Activated B cell treated with CpG ODN at 0.5 μM for 24 hours (primary cell): ENCODE results near the gene FRYL. TPM values are rescaled to one million over a fixed set of nuclear protein-coding genes. Genes with fewer than 3 reads are reported as not detected.
A peak's percentile ranks its signal among the peaks of the same experiment; 100 is the strongest.

Source experiments
- ATAC-seq: fragments of 200-7000 bp; cut with Tn5 transposase; one replicate; pipeline ENCODE4 v1.10.0; 2021; ENCODE audit warnings: low read depth, mild to moderate bottlenecking, moderate library complexity
- CTCF ChIA-PET: fragments of 350-600 bp; sonication (Branson Sonifier 250); formaldehyde crosslinking; loops from one replicate; lab custom pipeline; 2021; ENCODE audit warnings: antibody characterized with exemption; lab: Charles Lee
- POLR2A ChIA-PET: fragments of 350-600 bp; sonication (Branson Sonifier 250); formaldehyde crosslinking; loops from one replicate; lab custom pipeline; 2021; ENCODE audit warnings: antibody characterized with exemption; lab: Charles Lee
- DNase-seq: peaks from one replicate; pipeline ENCODE4 v3.0.0; 2022
- H3K27ac Mint-ChIP-seq: one replicate; pipeline ENCODE4 v1.8.0; 2020; ENCODE audit warnings: mixed read lengths
- H3K27me3 Mint-ChIP-seq: one replicate; pipeline ENCODE4 v1.8.0; 2021; ENCODE audit warnings: mixed read lengths
- H3K36me3 Mint-ChIP-seq: one replicate; pipeline ENCODE4 v1.8.0; 2021; ENCODE audit warnings: low read depth, mixed read lengths
- H3K4me1 Mint-ChIP-seq: one replicate; pipeline ENCODE4 v1.8.0; 2021; ENCODE audit warnings: mixed read lengths
- H3K4me3 Mint-ChIP-seq: one replicate; pipeline ENCODE4 v1.8.0; 2020; ENCODE audit warnings: mild to moderate bottlenecking, mixed read lengths
- H3K9me3 Mint-ChIP-seq: one replicate; pipeline ENCODE4 v1.8.0; 2020; ENCODE audit warnings: mixed read lengths
- intact Hi-C: fragments of 100-400 bp; cut with micrococcal nuclease; formaldehyde crosslinking; loops from one replicate; pipeline ENCODE4 v1.15.1; 2024
- total RNA-seq: library from RNA; stranded (reverse); gene quantifications from 2 replicates; pipeline ENCODE4 v1.2.3, GENCODE V29; 2022
- TF ChIP-seq, protein P1 (sequence below): fragments of 200-600 bp; IDR thresholded peaks from one replicate; pipeline ENCODE4 v1.8.0; 2022; ENCODE audit warnings: antibody characterized with exemption, mild to moderate bottlenecking

FRYL gene
- total RNA-seq, 1 donor from 2014 or later, result 91.5 TPM

DNA sequence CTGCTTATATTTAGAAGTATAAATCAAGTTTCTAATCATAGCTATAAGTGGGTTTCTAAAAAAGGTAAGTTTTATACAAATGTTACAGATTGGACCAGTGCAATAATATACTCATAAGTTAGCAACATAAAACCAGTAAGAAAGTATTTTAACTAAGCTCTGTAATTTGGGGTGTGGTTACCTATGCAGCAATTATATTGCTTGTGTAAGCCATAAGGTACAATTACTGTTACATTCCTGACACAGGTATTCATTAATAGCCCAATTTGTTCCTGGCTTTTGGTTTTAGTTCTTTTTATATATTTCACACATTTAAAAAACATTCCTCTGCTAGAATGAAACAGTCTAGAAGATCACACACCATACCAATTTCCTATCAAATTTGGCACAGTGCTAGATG lies 115.1 kb downstream of the FRYL start:
- H3K27ac Mint-ChIP-seq, result no peak overlapping the region
- no peak overlapping the region for H3K4me3 Mint-ChIP-seq
- DNase-seq, result no peak
- TF ChIP-seq, protein P1, sequence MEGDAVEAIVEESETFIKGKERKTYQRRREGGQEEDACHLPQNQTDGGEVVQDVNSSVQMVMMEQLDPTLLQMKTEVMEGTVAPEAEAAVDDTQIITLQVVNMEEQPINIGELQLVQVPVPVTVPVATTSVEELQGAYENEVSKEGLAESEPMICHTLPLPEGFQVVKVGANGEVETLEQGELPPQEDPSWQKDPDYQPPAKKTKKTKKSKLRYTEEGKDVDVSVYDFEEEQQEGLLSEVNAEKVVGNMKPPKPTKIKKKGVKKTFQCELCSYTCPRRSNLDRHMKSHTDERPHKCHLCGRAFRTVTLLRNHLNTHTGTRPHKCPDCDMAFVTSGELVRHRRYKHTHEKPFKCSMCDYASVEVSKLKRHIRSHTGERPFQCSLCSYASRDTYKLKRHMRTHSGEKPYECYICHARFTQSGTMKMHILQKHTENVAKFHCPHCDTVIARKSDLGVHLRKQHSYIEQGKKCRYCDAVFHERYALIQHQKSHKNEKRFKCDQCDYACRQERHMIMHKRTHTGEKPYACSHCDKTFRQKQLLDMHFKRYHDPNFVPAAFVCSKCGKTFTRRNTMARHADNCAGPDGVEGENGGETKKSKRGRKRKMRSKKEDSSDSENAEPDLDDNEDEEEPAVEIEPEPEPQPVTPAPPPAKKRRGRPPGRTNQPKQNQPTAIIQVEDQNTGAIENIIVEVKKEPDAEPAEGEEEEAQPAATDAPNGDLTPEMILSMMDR, result no peak
- H3K4me1 Mint-ChIP-seq, result peaks cover 14% of the 10 kb centered on the region
- ATAC-seq, result no peak
- ChIA-PET POLR2A (interaction anchor here (0.9 kb wide), 2 partner anchors 21 to 165 kb away, joined by 3 to 6 read pairs; partner anchors contain the start of gene OCIAD1), CTCF (no interaction called here)
- no peaks in the 10 kb centered on the region for H3K9me3 Mint-ChIP-seq
- intact Hi-C loops, result no loop called here
- H3K27me3 Mint-ChIP-seq, result no peaks in the 10 kb centered on the region
- peaks cover 17% of the 10 kb centered on the region for H3K36me3 Mint-ChIP-seq

DNA sequence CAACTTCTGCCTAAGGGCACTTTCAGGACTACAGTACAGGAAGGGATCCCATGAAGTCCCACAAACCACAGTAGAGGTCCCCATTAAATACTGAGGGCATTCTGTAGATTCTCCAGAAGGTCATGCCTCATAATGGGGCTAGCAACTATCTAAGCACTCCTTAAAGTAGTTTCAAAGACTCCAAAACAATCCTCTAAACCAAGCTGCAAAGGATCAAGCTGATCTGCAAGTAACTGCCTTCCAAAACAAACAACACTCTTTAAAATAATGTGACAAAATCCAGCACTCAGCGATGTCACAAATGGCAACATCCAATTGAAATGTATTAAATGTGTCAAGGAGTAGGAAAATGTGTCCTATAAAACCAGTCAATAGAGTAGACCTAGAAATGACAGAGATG lies 118.7 kb downstream of the FRYL start:
- CTCF ChIA-PET, result no interaction called here
- H3K27ac Mint-ChIP-seq, result no peak overlapping the region
- H3K27me3 Mint-ChIP-seq, result no peaks in the 10 kb centered on the region
- intact Hi-C loops, result no loop called here
- no peak overlapping the region for H3K4me3 Mint-ChIP-seq
- DNase-seq (no peak), ATAC-seq (no peak)
- H3K9me3 Mint-ChIP-seq, result no peaks in the 10 kb centered on the region
- POLR2A ChIA-PET, result no interaction called here
- TF ChIP-seq, protein P1, result no peak
- peaks cover 21% of the 10 kb centered on the region for H3K36me3 Mint-ChIP-seq
- H3K4me1 Mint-ChIP-seq, result peaks cover 7% of the 10 kb centered on the region

DNA sequence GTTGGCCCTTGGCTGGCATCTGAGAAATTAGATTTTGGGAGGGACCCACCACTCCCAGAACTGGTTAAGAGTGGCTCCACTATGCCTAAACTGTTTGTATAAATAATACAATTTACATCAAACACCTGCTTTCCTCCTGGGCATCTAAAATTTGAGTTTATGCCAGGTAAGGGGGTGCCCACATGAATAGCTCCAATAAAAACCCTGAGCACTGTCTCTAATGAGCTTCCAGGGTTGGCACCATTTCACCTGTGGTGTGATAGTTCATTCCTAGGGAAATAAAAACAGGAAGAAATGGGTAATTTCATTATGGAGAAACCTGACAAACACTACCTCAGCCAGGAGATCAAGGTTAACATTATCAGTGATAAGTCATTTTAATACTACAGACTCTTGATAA lies 119.7 kb downstream of the FRYL start:
- DNase-seq (no peak), ATAC-seq (no peak)
- POLR2A ChIA-PET, result interaction anchor here (0.6 kb wide), 1 partner anchor 24 kb away, joined by 3 read pairs; no protein-coding TSS in a partner anchor
- Mint-ChIP-seq H3K27me3 (no peaks in the 10 kb centered on the region), H3K27ac (no peak overlapping the region), H3K4me3 (no peak overlapping the region), H3K36me3 (peaks cover 21% of the 10 kb centered on the region), H3K4me1 (peaks cover 3% of the 10 kb centered on the region), H3K9me3 (no peaks in the 10 kb centered on the region)
- TF ChIP-seq, protein P1, result no peak
- CTCF ChIA-PET, result no interaction called here
- intact Hi-C loops, result no loop called here

DNA sequence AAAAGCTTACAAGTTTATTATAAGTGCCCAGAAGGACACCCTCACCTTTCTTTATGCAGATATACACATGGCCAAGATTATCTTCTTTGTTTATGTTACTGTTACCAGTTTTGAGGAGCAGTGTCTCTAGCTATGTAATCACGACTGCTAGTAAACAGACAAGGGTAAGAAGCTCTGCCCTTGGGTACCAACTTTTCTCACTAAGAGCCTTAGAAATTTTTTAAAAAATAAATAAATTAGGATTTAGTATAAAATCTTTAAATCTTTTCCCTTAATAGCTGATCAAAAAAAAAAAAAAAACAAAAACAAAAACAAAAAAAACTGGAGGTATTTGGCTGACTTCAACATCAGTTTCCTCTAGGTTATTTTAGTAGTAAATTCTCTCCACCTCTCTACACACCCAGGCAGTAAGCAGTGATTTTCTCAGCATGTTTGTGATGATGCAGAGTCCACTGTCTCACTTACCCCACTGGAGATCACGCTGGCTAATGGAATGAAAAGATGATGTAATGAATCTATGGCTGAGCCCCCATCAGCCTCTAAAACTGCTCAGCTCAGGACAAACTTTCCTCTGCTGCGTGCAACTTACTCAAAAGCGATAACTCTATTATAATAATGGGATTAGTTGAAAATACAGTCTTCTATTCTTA lies 125.9 kb downstream of the FRYL start:
- ChIA-PET POLR2A (no interaction called here), CTCF (interaction anchor here (1.4 kb wide), 1 partner anchor 76 kb away, joined by 3 read pairs; no protein-coding TSS in a partner anchor)
- no peaks in the 10 kb centered on the region for H3K27me3 Mint-ChIP-seq
- TF ChIP-seq, protein P1, result no peak
- peaks cover 16% of the 10 kb centered on the region for H3K36me3 Mint-ChIP-seq
- intact Hi-C loops, result no loop called here
- H3K27ac Mint-ChIP-seq, result peak overlapping the region; percentile 9
- ATAC-seq (no peak), DNase-seq (no peak)
- no peaks in the 10 kb centered on the region for H3K9me3 Mint-ChIP-seq
- H3K4me1 Mint-ChIP-seq, result peaks cover 4% of the 10 kb centered on the region
- no peak overlapping the region for H3K4me3 Mint-ChIP-seq

- TF ChIP-seq, protein P1, result no peak
- peaks cover 4% of the 10 kb centered on the region for H3K4me1 Mint-ChIP-seq
- H3K9me3 Mint-ChIP-seq, result no peaks in the 10 kb centered on the region
- DNase-seq, result no peak
- H3K27me3 Mint-ChIP-seq, result no peaks in the 10 kb centered on the region
- no peak overlapping the region for H3K4me3 Mint-ChIP-seq
- peaks cover 14% of the 10 kb centered on the region for H3K36me3 Mint-ChIP-seq
- no peak overlapping the region for H3K27ac Mint-ChIP-seq
- intact Hi-C loops, result no loop called here
- POLR2A ChIA-PET, result no interaction called here
- no peak for ATAC-seq
- CTCF ChIA-PET, result interaction anchor here (1.4 kb wide), 1 partner anchor 75 kb away, joined by 3 read pairs; no protein-coding TSS in a partner anchor
Observed at GRCh38 chr4:48653217-48654014, 126.7 kb downstream of the FRYL start.
